Measurements from ENCODE around the gene EIF2S2.

GRCh38 chr20:34060970-34061369 is 51.1 kb downstream of the EIF2S2 start:
- TF ChIP-seq CTCF (IDR thresholded peaks at IDR 0.05) (no peak), EZH2 (IDR thresholded peaks at IDR 0.05; ENCODE audit: borderline replicate concordance, insufficient read depth, low read depth, low read length, poor library complexity, severe bottlenecking) (no peak)
